SK-N-MC (cell line): ENCODE measurements around the gene BAHCC1.

Experiments
- EZH2 ChIP-seq: fragments of 200-600 bp; sonication (generic); IDR thresholded peaks from one replicate; pipeline ENCODE4 v1.6.1; 2017; ENCODE audit warnings: antibody characterized with exemption
- POLR2AphosphoS5 ChIP-seq: IDR thresholded peaks from 2 replicates; pipeline ENCODE4 v1.6.1; 2012; ENCODE audit warnings: mild to moderate bottlenecking, low read depth, low read length, borderline replicate concordance

GRCh38 chr17:81470270-81470943 lies 75.2 kb downstream of the BAHCC1 start:
- TF ChIP-seq EZH2 (no peak), POLR2AphosphoS5 (no peak)
